ENCODE results near the gene LRRTM4. TPM values are rescaled to one million over a fixed set of nuclear protein-coding genes. Genes with fewer than 3 reads are reported as not detected.

The LRRTM4 gene
- total RNA-seq, 1 donor from 2014 or later, result not detected

GRCh38 chr2:76748581-76749296, 773.4 kb downstream of the LRRTM4 start:
- DNase-seq (ENCODE audit: low read depth), result no peak
- no peaks in the 10 kb centered on the region for H3K36me3 ChIP-seq (ENCODE audit: control insufficient read depth, insufficient read depth, low read length)
- no peaks in the 10 kb centered on the region for H3K27me3 ChIP-seq (ENCODE audit: control insufficient read depth, insufficient read depth, low read length)
- no peak overlapping the region for H3K4me3 ChIP-seq (ENCODE audit: low read depth, low read length)
- TF ChIP-seq CTCF (IDR thresholded peaks at IDR 0.05; ENCODE audit: insufficient read depth, low read length, poor library complexity, severe bottlenecking), result no peak

DNA sequence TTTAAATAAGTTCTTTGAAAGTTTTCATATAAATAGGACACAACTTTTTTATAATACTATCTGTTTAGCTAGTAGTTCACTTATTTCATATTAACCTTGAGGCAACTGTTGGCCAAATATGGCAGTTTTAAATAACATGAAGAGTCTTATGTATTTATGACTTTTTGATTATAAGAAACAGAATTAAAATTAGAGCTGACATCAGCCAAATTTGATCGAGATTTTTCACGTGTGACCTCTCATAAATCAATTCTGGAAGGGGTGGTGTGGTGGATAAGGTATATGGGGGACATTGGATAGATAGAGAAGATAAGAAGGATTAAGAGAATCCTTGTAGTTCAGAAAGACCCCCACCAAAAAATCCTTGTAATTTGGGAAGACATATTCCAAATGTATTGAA, 776.6 kb downstream of the LRRTM4 start:
- no peaks in the 10 kb centered on the region for H3K36me3 ChIP-seq (ENCODE audit: control insufficient read depth, insufficient read depth, low read length)
- H3K27me3 ChIP-seq (ENCODE audit: control insufficient read depth, insufficient read depth, low read length), result no peaks in the 10 kb centered on the region
- H3K4me3 ChIP-seq (ENCODE audit: low read depth, low read length), result no peak overlapping the region
- no peak for TF ChIP-seq CTCF (IDR thresholded peaks at IDR 0.05; ENCODE audit: insufficient read depth, low read length, poor library complexity, severe bottlenecking)
- no peak for DNase-seq (ENCODE audit: low read depth)

DNA sequence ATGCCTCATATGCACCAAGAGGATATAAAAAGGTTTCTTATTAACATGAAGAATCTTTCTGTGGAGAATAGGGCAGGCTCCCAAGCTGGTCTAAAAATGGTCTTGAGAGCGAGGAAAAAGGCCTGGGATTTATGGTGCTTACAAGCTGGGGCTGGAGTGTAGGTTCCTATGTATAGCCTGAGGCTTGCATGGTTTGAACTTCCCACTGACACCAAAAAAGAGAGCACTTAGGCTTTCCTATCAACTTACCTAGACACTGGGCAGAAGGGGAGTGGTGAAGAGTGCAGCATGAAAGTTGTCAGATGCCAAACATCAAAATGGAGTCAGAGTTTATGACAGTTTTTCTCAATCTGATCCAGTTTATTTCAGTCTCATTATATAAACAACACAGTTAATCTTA, 784.6 kb downstream of the LRRTM4 start:
- no peak for TF ChIP-seq CTCF (IDR thresholded peaks at IDR 0.05; ENCODE audit: insufficient read depth, low read length, poor library complexity, severe bottlenecking)
- Histone ChIP-seq H3K36me3 (ENCODE audit: control insufficient read depth, insufficient read depth, low read length) (no peaks in the 10 kb centered on the region), H3K27me3 (ENCODE audit: control insufficient read depth, insufficient read depth, low read length) (no peaks in the 10 kb centered on the region), H3K4me3 (ENCODE audit: low read depth, low read length) (no peak overlapping the region)
- DNase-seq (ENCODE audit: low read depth), result no peak

- Histone ChIP-seq H3K4me3 (ENCODE audit: low read depth, low read length) (no peak overlapping the region), H3K36me3 (ENCODE audit: control insufficient read depth, insufficient read depth, low read length) (no peaks in the 10 kb centered on the region), H3K27me3 (ENCODE audit: control insufficient read depth, insufficient read depth, low read length) (no peaks in the 10 kb centered on the region)
- TF ChIP-seq CTCF (IDR thresholded peaks at IDR 0.05; ENCODE audit: insufficient read depth, low read length, poor library complexity, severe bottlenecking), result no peak
- no peak for DNase-seq (ENCODE audit: low read depth)
These were observed 788.4 kb downstream of the LRRTM4 start for GRCh38 chr2:76733736-76734135.

- Histone ChIP-seq H3K27me3 (ENCODE audit: control insufficient read depth, insufficient read depth, low read length) (no peaks in the 10 kb centered on the region), H3K36me3 (ENCODE audit: control insufficient read depth, insufficient read depth, low read length) (no peaks in the 10 kb centered on the region), H3K4me3 (ENCODE audit: low read depth, low read length) (no peak overlapping the region)
- no peak for DNase-seq (ENCODE audit: low read depth)
- no peak for TF ChIP-seq CTCF (IDR thresholded peaks at IDR 0.05; ENCODE audit: insufficient read depth, low read length, poor library complexity, severe bottlenecking)
These were observed 791.0 kb downstream of the LRRTM4 start for GRCh38 chr2:76731157-76731556.

- no peaks in the 10 kb centered on the region for H3K27me3 ChIP-seq (ENCODE audit: control insufficient read depth, insufficient read depth, low read length)
- H3K36me3 ChIP-seq (ENCODE audit: control insufficient read depth, insufficient read depth, low read length), result no peaks in the 10 kb centered on the region
- no peak for DNase-seq (ENCODE audit: low read depth)
- no peak overlapping the region for H3K4me3 ChIP-seq (ENCODE audit: low read depth, low read length)
- no peak for TF ChIP-seq CTCF (IDR thresholded peaks at IDR 0.05; ENCODE audit: insufficient read depth, low read length, poor library complexity, severe bottlenecking)
These were observed 792.2 kb downstream of the LRRTM4 start for GRCh38 chr2:76730021-76730420.

Data from kidney epithelial cell (primary cell).